Heart left ventricle (tissue), 13 donors: ENCODE results near the gene ACSM5.

Source experiments
- CTCF ChIP-seq, 12 donors: fragments of 200-600 bp; sonication (generic) in 4 of 12; IDR thresholded peaks; one replicate each; pipeline versions ENCODE4 v1.5.0 to v1.8.0; 2018 to 2022; ENCODE audit warnings: antibody characterized with exemption in 12 of 12, mild to moderate bottlenecking in 5 of 12
- POLR2A ChIP-seq, 2 donors: fragments of 450-650 bp; IDR thresholded peaks; one replicate each; pipeline ENCODE4 v1.6.1; 2017; ENCODE audit warnings: antibody characterized with exemption in 2 of 2, mild to moderate bottlenecking in 2 of 2, moderate library complexity in 2 of 2
- donor health status: ischemic (EF 13 %, LVEDD 7.1; RV severe dilation, severe dysfunction).
- donor health status: DM: no; HTN: yes; CAD: no.
- donor health status: DM: no; HTN: no; CAD: no.
- donor health status: ischemic (EF 25% LVEDD 6.9; RV normal size, moderate dysfunction).
- donor health status: ischemic (EF 25% LVEDD 5.7; RV mildly dilated, moderate dysfunction).
- donor health status: ischemic (EF 35%, LVEDD 5.7; RV mildly dilated, moderate dysfunction).
- donor health status: nonischemic (EF 11% LVEDD 7.7; RV severe dilation, severe dysfunction).
- donor health status: DM: yes; HTN: yes; CAD: no.
- donor health status: PGD.
- donor health status: ischemic (EF 29% LVEDD 5.4; RV normal size, mild dysfunction).
- donor health status: nonischemic (EF 23%, LVEDD 6.1; RV moderate dilation, normal function).

- no peak for TF ChIP-seq CTCF (IDR thresholded peaks at IDR 0.05)
- no peak for TF ChIP-seq POLR2A (IDR thresholded peaks at IDR 0.05)
Observed at GRCh38 chr16:20395946-20396345, 13.4 kb upstream of the ACSM5 start.
